Muscle of leg (tissue), 11 donors: ENCODE data around the gene PCDH7. TPM values are rescaled to one million over a fixed set of nuclear protein-coding genes. Genes with fewer than 3 reads are reported as not detected.

ENCODE experiments used
- DNase-seq: peaks from one replicate; pipeline ENCODE4 v3.0.0; 2013
- H3K27ac ChIP-seq: one replicate; pipeline ENCODE4 v1.5.1; 2013; ENCODE audit warnings: mild to moderate bottlenecking, low read length, control low read depth
- H3K27me3 ChIP-seq: one replicate; pipeline ENCODE4 v1.6.1; 2013; ENCODE audit warnings: low read length; ENCODE audit not compliant: control insufficient read depth, insufficient read depth
- H3K36me3 ChIP-seq: one replicate; pipeline ENCODE4 v1.6.1; 2013; ENCODE audit warnings: low read length; ENCODE audit not compliant: control insufficient read depth, insufficient read depth
- H3K4me1 ChIP-seq: one replicate; pipeline ENCODE4 v1.6.1; 2013; ENCODE audit warnings: low read length; ENCODE audit not compliant: control insufficient read depth, insufficient read depth
- H3K4me3 ChIP-seq: one replicate; pipeline ENCODE4 v1.5.1; 2013; ENCODE audit warnings: low read length, control low read depth
- H3K9me3 ChIP-seq: replicated peaks from 2 replicates; pipeline ENCODE4 v1.6.1; 2013; ENCODE audit warnings: low read depth, low read length; ENCODE audit not compliant: control insufficient read depth
- WGBS: methylation state at CpG from one replicate; pipeline ENCODE4 v1.1.5; 2013; ENCODE audit warnings: missing lambda C conversion rate; ENCODE audit not compliant: insufficient coverage; 5-methylcytosine and 5-hydroxymethylcytosine counted together
- polyA plus RNA-seq, 8 donors: library from polyadenylated mRNA; unstranded; fragments of 120-200 nt; gene quantifications; one replicate each; pipeline versions ENCODE4 v1.2.1 to v1.2.3, GENCODE V29; 2013; ENCODE audit warnings: inconsistent platforms in 1 of 8, low replicate concordance in 1 of 8; ENCODE audit not compliant: insufficient read length in 8 of 8, insufficient read depth in 1 of 8
- total RNA-seq: library from RNA; stranded (reverse); fragments of 120-200 nt; gene quantifications from one replicate; pipeline ENCODE4 v1.2.4, GENCODE V29; 2013

The PCDH7 gene
- total and polyA plus RNA-seq, 9 donors = 18.3 to 50.5 (median 35.5) TPM

- H3K27me3 ChIP-seq = no peaks in the 10 kb centered on the region
- H3K4me3 ChIP-seq = no peak overlapping the region
- no peak overlapping the region for H3K27ac ChIP-seq
- WGBS = no CpG with 5 or more reads among the region's 3 CpGs
- no peaks in the 10 kb centered on the region for H3K4me1 ChIP-seq
- no peaks in the 10 kb centered on the region for H3K36me3 ChIP-seq
- no peak for DNase-seq
- H3K9me3 ChIP-seq = no peaks in the 10 kb centered on the region
Observed at GRCh38 chr4:30776451-30776850, 56.3 kb downstream of the PCDH7 start.

- Histone ChIP-seq H3K4me3 (no peak overlapping the region), H3K27ac (no peak overlapping the region), H3K36me3 (no peaks in the 10 kb centered on the region), H3K9me3 (no peaks in the 10 kb centered on the region), H3K27me3 (no peaks in the 10 kb centered on the region), H3K4me1 (no peaks in the 10 kb centered on the region)
- WGBS = no CpG with 5 or more reads among the region's 2 CpGs
- DNase-seq = no peak
Observed at GRCh38 chr4:30776921-30777415, 56.8 kb downstream of the PCDH7 start.
